Measurements from ENCODE around the gene TMEM260. TPM values are rescaled to one million over a fixed set of nuclear protein-coding genes. Genes with fewer than 3 reads are reported as not detected.
"Not testable (repeated sequence)": the region's sequence is repeated elsewhere in the genome, so short reads cannot be mapped to it uniquely, and the experiment has no call there.

Gene TMEM260
- total and polyA plus RNA-seq, 2 donors: 16.3 to 31.6 TPM

DNA sequence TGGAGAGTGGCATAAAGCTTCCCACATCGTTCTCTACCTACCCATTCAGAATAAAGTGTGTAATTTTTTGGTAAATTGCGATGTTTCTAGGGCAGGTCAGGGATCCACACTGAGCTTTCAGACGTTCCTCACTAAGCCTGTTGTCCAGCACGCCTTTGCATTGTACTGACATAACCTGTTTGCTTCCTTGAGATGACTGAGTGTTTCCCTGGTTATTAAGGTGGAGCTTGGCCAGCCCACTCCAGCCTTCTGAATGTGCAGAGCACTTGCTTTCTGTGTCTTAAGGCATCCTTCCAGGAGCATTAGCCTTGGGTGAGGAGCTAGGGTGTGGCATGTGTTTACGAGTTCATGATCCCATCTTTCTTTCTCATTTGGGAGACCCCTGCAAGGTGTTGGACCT, 96.4 kb downstream of the TMEM260 start:
- no peak for DNase-seq (ENCODE audit: low read depth in 6 of 9, low spot score in 9 of 9)
- H3K36me3 ChIP-seq (ENCODE audit: control insufficient read depth in 2 of 2, insufficient read depth in 2 of 2, low read length in 1 of 2): no peaks in the 10 kb centered on the region
- H3K9me3 ChIP-seq (ENCODE audit: control insufficient read depth in 2 of 2, insufficient read depth in 1 of 2, low read length in 1 of 2): no peaks in the 10 kb centered on the region
- no peaks in the 10 kb centered on the region for H3K4me1 ChIP-seq (ENCODE audit: control insufficient read depth in 2 of 2, insufficient read depth in 2 of 2, low read length in 2 of 2)
- H3K4me3 ChIP-seq (ENCODE audit: low read length in 2 of 2): no peak overlapping the region
- H3K27ac ChIP-seq (ENCODE audit: low read depth in 1 of 2, low read length in 1 of 2): no peak overlapping the region
- H3K27me3 ChIP-seq (ENCODE audit: control insufficient read depth in 2 of 2, insufficient read depth in 1 of 2, low read length in 1 of 2): no peaks in the 10 kb centered on the region
- WGBS: 93% methylated on average over 5 of the region's 5 CpGs

DNA sequence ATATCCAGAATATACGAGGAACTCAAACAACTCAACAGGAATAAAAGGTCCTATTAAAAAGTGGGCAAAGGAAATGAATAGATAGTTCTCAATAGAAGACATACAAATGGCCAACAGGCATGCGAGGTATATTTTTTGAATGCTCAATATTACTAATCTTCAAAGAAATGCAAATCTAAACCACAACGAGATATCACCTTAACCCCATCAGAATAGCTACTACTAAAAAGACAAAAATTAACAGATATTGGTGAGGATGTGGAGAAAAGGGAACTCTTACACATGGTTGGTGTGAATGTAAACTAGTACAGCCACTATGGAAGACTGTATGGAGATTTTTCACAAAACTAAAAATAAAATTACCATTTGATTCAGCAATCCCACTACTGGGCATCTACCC, 99.2 kb downstream of the TMEM260 start:
- no peaks in the 10 kb centered on the region for H3K9me3 ChIP-seq (ENCODE audit: control insufficient read depth in 2 of 2, insufficient read depth in 1 of 2, low read length in 1 of 2)
- DNase-seq (ENCODE audit: low read depth in 6 of 9, low spot score in 9 of 9): no peak
- 93% methylated on average over 3 of the region's 3 CpGs for WGBS

GRCh38 chr14:56686416-56686815, 106.8 kb downstream of the TMEM260 start:
- DNase-seq (ENCODE audit: low read depth in 6 of 9, low spot score in 9 of 9): no peak
- H3K27ac ChIP-seq (ENCODE audit: low read depth in 1 of 2, low read length in 1 of 2): no peak overlapping the region
- H3K9me3 ChIP-seq (ENCODE audit: control insufficient read depth in 2 of 2, insufficient read depth in 1 of 2, low read length in 1 of 2): no peaks in the 10 kb centered on the region
- H3K27me3 ChIP-seq (ENCODE audit: control insufficient read depth in 2 of 2, insufficient read depth in 1 of 2, low read length in 1 of 2): no peaks in the 10 kb centered on the region
- no peak overlapping the region for H3K4me3 ChIP-seq (ENCODE audit: low read length in 2 of 2)
- H3K36me3 ChIP-seq (ENCODE audit: control insufficient read depth in 2 of 2, insufficient read depth in 2 of 2, low read length in 1 of 2): no peaks in the 10 kb centered on the region
- WGBS: 74% methylated on average over 4 of the region's 4 CpGs
- H3K4me1 ChIP-seq (ENCODE audit: control insufficient read depth in 2 of 2, insufficient read depth in 2 of 2, low read length in 2 of 2): no peaks in the 10 kb centered on the region

More for the DNA sequence above, 99.2 kb downstream of the TMEM260 start:
- H3K27ac ChIP-seq (ENCODE audit: low read depth in 1 of 2, low read length in 1 of 2): no peak overlapping the region
- H3K4me1 ChIP-seq (ENCODE audit: control insufficient read depth in 2 of 2, insufficient read depth in 2 of 2, low read length in 2 of 2): no peaks in the 10 kb centered on the region
- H3K27me3 ChIP-seq (ENCODE audit: control insufficient read depth in 2 of 2, insufficient read depth in 1 of 2, low read length in 1 of 2): no peaks in the 10 kb centered on the region
- no peaks in the 10 kb centered on the region for H3K36me3 ChIP-seq (ENCODE audit: control insufficient read depth in 2 of 2, insufficient read depth in 2 of 2, low read length in 1 of 2)
- no peak overlapping the region for H3K4me3 ChIP-seq (ENCODE audit: low read length in 2 of 2)

- Histone ChIP-seq H3K27me3 (ENCODE audit: control insufficient read depth in 2 of 2, insufficient read depth in 1 of 2, low read length in 1 of 2) (no peaks in the 10 kb centered on the region), H3K4me3 (ENCODE audit: low read length in 2 of 2) (no peak overlapping the region), H3K9me3 (ENCODE audit: control insufficient read depth in 2 of 2, insufficient read depth in 1 of 2, low read length in 1 of 2) (no peaks in the 10 kb centered on the region), H3K4me1 (ENCODE audit: control insufficient read depth in 2 of 2, insufficient read depth in 2 of 2, low read length in 2 of 2) (no peaks in the 10 kb centered on the region), H3K27ac (ENCODE audit: low read depth in 1 of 2, low read length in 1 of 2) (no peak overlapping the region), H3K36me3 (ENCODE audit: control insufficient read depth in 2 of 2, insufficient read depth in 2 of 2, low read length in 1 of 2) (no peaks in the 10 kb centered on the region)
- DNase-seq (ENCODE audit: low read depth in 6 of 9, low spot score in 9 of 9): no peak
- WGBS: 84% methylated on average over 8 of the region's 8 CpGs
These were observed 107.5 kb downstream of the TMEM260 start for GRCh38 chr14:56687123-56687522.

GRCh38 chr14:56694609-56695008, 115.0 kb downstream of the TMEM260 start:
- DNase-seq (ENCODE audit: low read depth in 6 of 9, low spot score in 9 of 9): no peak
- WGBS: 76% methylated on average over 3 of the region's 3 CpGs
- H3K4me3 ChIP-seq (ENCODE audit: low read length in 2 of 2): no peak overlapping the region

DNA sequence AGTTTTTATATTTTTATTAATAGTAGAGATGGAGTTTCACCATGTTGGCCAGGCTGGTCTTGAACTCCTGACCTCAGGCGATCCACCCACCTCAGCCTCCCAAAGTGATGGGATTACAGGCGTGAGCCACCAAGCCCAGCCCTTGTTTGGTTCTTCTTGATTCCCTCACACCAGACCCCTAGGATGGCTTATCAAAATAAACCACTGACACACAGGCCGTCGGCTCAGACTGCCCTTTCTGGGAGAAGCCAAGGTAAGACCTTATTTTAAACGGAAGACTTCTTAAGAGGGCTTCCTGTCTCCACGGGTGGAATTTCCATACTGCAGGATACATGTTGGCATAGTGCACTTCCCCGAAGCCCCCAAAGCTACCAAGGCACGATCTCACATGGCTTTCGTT, 115.6 kb downstream of the TMEM260 start:
- WGBS: 87% methylated on average over 9 of the region's 9 CpGs
- H3K9me3 ChIP-seq (ENCODE audit: control insufficient read depth in 2 of 2, insufficient read depth in 1 of 2, low read length in 1 of 2); H3K4me3 ChIP-seq (ENCODE audit: low read length in 2 of 2); H3K4me1 ChIP-seq (ENCODE audit: control insufficient read depth in 2 of 2, insufficient read depth in 2 of 2, low read length in 2 of 2); H3K36me3 ChIP-seq (ENCODE audit: control insufficient read depth in 2 of 2, insufficient read depth in 2 of 2, low read length in 1 of 2); H3K27ac ChIP-seq (ENCODE audit: low read depth in 1 of 2, low read length in 1 of 2); H3K27me3 ChIP-seq (ENCODE audit: control insufficient read depth in 2 of 2, insufficient read depth in 1 of 2, low read length in 1 of 2); DNase-seq (ENCODE audit: low read depth in 6 of 9, low spot score in 9 of 9): not testable (repeated sequence)

More at GRCh38 chr14:56694609-56695008, 115.0 kb downstream of the TMEM260 start:
- Histone ChIP-seq H3K4me1 (ENCODE audit: control insufficient read depth in 2 of 2, insufficient read depth in 2 of 2, low read length in 2 of 2) (no peaks in the 10 kb centered on the region), H3K27me3 (ENCODE audit: control insufficient read depth in 2 of 2, insufficient read depth in 1 of 2, low read length in 1 of 2) (no peaks in the 10 kb centered on the region), H3K36me3 (ENCODE audit: control insufficient read depth in 2 of 2, insufficient read depth in 2 of 2, low read length in 1 of 2) (no peaks in the 10 kb centered on the region), H3K27ac (ENCODE audit: low read depth in 1 of 2, low read length in 1 of 2) (no peak overlapping the region), H3K9me3 (ENCODE audit: control insufficient read depth in 2 of 2, insufficient read depth in 1 of 2, low read length in 1 of 2) (no peaks in the 10 kb centered on the region)

Other genes with a start within 250 kb of the TMEM260 start
- 0.14 TPM for gene OTX2, start 230.7 kb downstream of the TMEM260 start, total RNA-seq
- gene OTX2, start 230.7 kb downstream of the TMEM260 start, polyA plus RNA-seq: 0.11 TPM

Data from thymus (tissue), 11 donors.